ENCODE results near the gene ADH1A.

The ADH1A gene

DNA sequence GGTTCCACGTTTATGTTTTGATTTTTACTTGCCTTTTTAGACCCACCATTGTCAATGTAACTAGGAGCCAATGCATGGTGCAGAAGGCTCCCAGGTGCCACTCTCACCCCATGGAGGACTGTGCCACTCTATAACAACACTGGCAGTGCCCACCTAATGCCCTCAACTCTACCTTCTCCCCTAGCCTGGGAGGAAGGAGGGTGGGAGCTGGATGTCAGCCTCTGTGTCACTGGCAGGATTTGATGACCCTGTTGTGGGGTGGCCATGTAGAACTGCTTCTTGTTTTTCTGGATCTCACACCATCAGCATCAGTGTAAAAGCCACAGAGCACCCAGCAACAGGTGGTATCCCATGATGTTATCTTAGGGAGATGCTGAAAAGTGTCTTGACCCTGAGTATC, 44.1 kb upstream of the ADH1A start:
- H3K36me3 ChIP-seq (ENCODE audit: insufficient read depth, low read length) = no peaks in the 10 kb centered on the region
- no peaks in the 10 kb centered on the region for H3K9me3 ChIP-seq (ENCODE audit: insufficient read depth, low read length, severe bottlenecking)
- H3K4me3 ChIP-seq (ENCODE audit: low read depth in 1 of 2, low read length in 2 of 2) = no peak overlapping the region
- H4K20me1 ChIP-seq (ENCODE audit: insufficient read depth, low read length) = no peaks in the 10 kb centered on the region
- no peak overlapping the region for H3K9ac ChIP-seq (ENCODE audit: low read depth, low read length)
- H3K27me3 ChIP-seq (ENCODE audit: insufficient read depth, low read length, poor library complexity) = no peaks in the 10 kb centered on the region
- H2AFZ ChIP-seq (ENCODE audit: low read depth, low read length) = no peak overlapping the region
- no peak for ATAC-seq (ENCODE audit: insufficient read depth, low read depth)
- DNase-seq = no peak
- no peaks in the 10 kb centered on the region for H3K4me1 ChIP-seq (ENCODE audit: insufficient read depth, low read length)
- no peak overlapping the region for H3K4me2 ChIP-seq (ENCODE audit: insufficient read depth, low read length)
- H3K79me2 ChIP-seq (ENCODE audit: insufficient read depth, low read length) = no peaks in the 10 kb centered on the region
- no peak overlapping the region for H3K27ac ChIP-seq (ENCODE audit: low read length)
- no peak for TF ChIP-seq EZH2 (IDR thresholded peaks at IDR 0.05; ENCODE audit: borderline replicate concordance, low read depth, low read length, severe bottlenecking)
- TF ChIP-seq, protein P1, sequence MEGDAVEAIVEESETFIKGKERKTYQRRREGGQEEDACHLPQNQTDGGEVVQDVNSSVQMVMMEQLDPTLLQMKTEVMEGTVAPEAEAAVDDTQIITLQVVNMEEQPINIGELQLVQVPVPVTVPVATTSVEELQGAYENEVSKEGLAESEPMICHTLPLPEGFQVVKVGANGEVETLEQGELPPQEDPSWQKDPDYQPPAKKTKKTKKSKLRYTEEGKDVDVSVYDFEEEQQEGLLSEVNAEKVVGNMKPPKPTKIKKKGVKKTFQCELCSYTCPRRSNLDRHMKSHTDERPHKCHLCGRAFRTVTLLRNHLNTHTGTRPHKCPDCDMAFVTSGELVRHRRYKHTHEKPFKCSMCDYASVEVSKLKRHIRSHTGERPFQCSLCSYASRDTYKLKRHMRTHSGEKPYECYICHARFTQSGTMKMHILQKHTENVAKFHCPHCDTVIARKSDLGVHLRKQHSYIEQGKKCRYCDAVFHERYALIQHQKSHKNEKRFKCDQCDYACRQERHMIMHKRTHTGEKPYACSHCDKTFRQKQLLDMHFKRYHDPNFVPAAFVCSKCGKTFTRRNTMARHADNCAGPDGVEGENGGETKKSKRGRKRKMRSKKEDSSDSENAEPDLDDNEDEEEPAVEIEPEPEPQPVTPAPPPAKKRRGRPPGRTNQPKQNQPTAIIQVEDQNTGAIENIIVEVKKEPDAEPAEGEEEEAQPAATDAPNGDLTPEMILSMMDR (IDR thresholded peaks at IDR 0.05; ENCODE audit: borderline replicate concordance, extremely low read depth, low read length, poor library complexity, severe bottlenecking) = no peak

DNA sequence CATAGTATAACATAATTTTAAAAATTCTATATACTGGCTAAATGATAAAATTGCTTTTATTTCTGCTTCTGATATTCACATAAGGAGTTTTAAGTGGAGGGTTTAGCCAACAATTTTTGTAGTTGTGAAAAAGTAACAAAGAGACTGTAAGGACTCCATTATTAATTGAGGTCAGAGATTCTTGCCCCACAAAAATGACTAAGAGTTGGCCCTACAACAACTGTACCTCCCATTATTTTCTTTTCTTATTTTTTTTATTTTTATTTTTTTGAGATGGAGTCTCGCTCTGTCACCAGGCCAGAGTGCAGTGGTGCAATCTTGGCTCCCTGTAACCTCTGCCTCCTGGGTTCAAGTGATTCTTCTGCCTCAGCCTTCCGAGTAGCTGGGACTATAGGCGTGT, 39.9 kb upstream of the ADH1A start:
- TF ChIP-seq, protein P1 (IDR thresholded peaks at IDR 0.05; ENCODE audit: borderline replicate concordance, extremely low read depth, low read length, poor library complexity, severe bottlenecking) = no peak
- TF ChIP-seq EZH2 (IDR thresholded peaks at IDR 0.05; ENCODE audit: borderline replicate concordance, low read depth, low read length, severe bottlenecking) = no peak
- no peaks in the 10 kb centered on the region for H3K9me3 ChIP-seq (ENCODE audit: insufficient read depth, low read length, severe bottlenecking)
- H3K4me2 ChIP-seq (ENCODE audit: insufficient read depth, low read length) = no peak overlapping the region
- no peak overlapping the region for H3K4me3 ChIP-seq (ENCODE audit: low read depth in 1 of 2, low read length in 2 of 2)
- no peaks in the 10 kb centered on the region for H4K20me1 ChIP-seq (ENCODE audit: insufficient read depth, low read length)
- no peaks in the 10 kb centered on the region for H3K27me3 ChIP-seq (ENCODE audit: insufficient read depth, low read length, poor library complexity)
- no peak overlapping the region for H2AFZ ChIP-seq (ENCODE audit: low read depth, low read length)
- no peaks in the 10 kb centered on the region for H3K79me2 ChIP-seq (ENCODE audit: insufficient read depth, low read length)
- DNase-seq (no peak), ATAC-seq (ENCODE audit: insufficient read depth, low read depth) (no peak)
- H3K27ac ChIP-seq (ENCODE audit: low read length) = no peak overlapping the region
- no peaks in the 10 kb centered on the region for H3K36me3 ChIP-seq (ENCODE audit: insufficient read depth, low read length)
- no peak overlapping the region for H3K9ac ChIP-seq (ENCODE audit: low read depth, low read length)
- H3K4me1 ChIP-seq (ENCODE audit: insufficient read depth, low read length) = no peaks in the 10 kb centered on the region

DNA sequence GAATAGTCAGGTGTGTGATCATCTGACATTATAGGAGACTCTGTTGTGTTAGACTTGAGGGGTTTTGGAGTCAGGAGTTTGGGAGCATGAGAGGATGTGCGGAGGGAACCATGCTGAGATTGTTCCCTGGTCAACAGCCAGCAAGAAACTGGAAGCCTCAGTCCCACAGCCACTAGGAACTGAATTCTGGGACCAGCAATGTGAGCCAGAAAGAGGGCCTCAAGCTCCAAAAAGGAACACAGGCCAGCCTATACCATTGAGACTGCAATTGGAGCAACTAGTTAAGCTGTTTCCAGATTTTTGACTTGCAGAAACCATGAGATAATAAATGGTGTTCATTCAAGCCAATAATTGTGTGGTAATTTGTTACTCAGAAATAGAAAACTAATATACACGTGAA, 39.1 kb upstream of the ADH1A start:
- H2AFZ ChIP-seq (ENCODE audit: low read depth, low read length) = no peak overlapping the region
- DNase-seq (no peak), ATAC-seq (ENCODE audit: insufficient read depth, low read depth) (no peak)
- H3K79me2 ChIP-seq (ENCODE audit: insufficient read depth, low read length) = no peaks in the 10 kb centered on the region
- no peaks in the 10 kb centered on the region for H3K9me3 ChIP-seq (ENCODE audit: insufficient read depth, low read length, severe bottlenecking)
- H3K27ac ChIP-seq (ENCODE audit: low read length) = no peak overlapping the region
- no peaks in the 10 kb centered on the region for H3K4me1 ChIP-seq (ENCODE audit: insufficient read depth, low read length)
- H3K9ac ChIP-seq (ENCODE audit: low read depth, low read length) = no peak overlapping the region
- H3K27me3 ChIP-seq (ENCODE audit: insufficient read depth, low read length, poor library complexity) = no peaks in the 10 kb centered on the region
- no peaks in the 10 kb centered on the region for H4K20me1 ChIP-seq (ENCODE audit: insufficient read depth, low read length)
- no peak overlapping the region for H3K4me2 ChIP-seq (ENCODE audit: insufficient read depth, low read length)
- no peak overlapping the region for H3K4me3 ChIP-seq (ENCODE audit: low read depth in 1 of 2, low read length in 2 of 2)
- TF ChIP-seq, protein P1 (IDR thresholded peaks at IDR 0.05; ENCODE audit: borderline replicate concordance, extremely low read depth, low read length, poor library complexity, severe bottlenecking) = no peak
- TF ChIP-seq EZH2 (IDR thresholded peaks at IDR 0.05; ENCODE audit: borderline replicate concordance, low read depth, low read length, severe bottlenecking) = no peak
- H3K36me3 ChIP-seq (ENCODE audit: insufficient read depth, low read length) = no peaks in the 10 kb centered on the region

DNA sequence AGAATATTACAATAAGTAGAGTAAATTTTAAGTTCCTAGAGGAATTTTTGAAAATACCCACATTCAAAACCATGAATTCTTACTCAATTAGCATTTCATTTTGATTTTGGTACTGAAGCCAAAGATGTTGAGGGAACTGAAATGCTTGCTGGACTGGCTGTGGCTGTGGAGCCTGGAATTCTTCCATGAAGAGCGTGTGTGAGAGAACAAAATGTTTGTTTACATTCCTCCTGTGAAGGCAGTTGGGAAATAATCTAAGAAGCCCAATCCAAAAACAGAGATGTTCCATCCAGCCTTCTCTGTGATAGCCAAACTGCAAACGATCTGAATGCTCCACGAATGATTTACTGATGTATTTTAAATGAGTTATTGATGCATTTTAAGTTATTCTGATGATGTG, 34.2 kb upstream of the ADH1A start:
- DNase-seq = no peak
- no peak overlapping the region for H3K4me3 ChIP-seq (ENCODE audit: low read depth in 1 of 2, low read length in 2 of 2)
- H3K9me3 ChIP-seq (ENCODE audit: insufficient read depth, low read length, severe bottlenecking) = no peaks in the 10 kb centered on the region
- no peaks in the 10 kb centered on the region for H3K79me2 ChIP-seq (ENCODE audit: insufficient read depth, low read length)
- no peaks in the 10 kb centered on the region for H3K27me3 ChIP-seq (ENCODE audit: insufficient read depth, low read length, poor library complexity)
- no peaks in the 10 kb centered on the region for H3K4me1 ChIP-seq (ENCODE audit: insufficient read depth, low read length)
- H2AFZ ChIP-seq (ENCODE audit: low read depth, low read length) = no peak overlapping the region
- H3K4me2 ChIP-seq (ENCODE audit: insufficient read depth, low read length) = no peak overlapping the region
- no peak for TF ChIP-seq EZH2 (IDR thresholded peaks at IDR 0.05; ENCODE audit: borderline replicate concordance, low read depth, low read length, severe bottlenecking)
- TF ChIP-seq, protein P1 (IDR thresholded peaks at IDR 0.05; ENCODE audit: borderline replicate concordance, extremely low read depth, low read length, poor library complexity, severe bottlenecking) = no peak
- no peaks in the 10 kb centered on the region for H3K36me3 ChIP-seq (ENCODE audit: insufficient read depth, low read length)
- no peak overlapping the region for H3K27ac ChIP-seq (ENCODE audit: low read length)
- ATAC-seq (ENCODE audit: insufficient read depth, low read depth) = no peak
- no peaks in the 10 kb centered on the region for H4K20me1 ChIP-seq (ENCODE audit: insufficient read depth, low read length)
- no peak overlapping the region for H3K9ac ChIP-seq (ENCODE audit: low read depth, low read length)

Data from DND-41 (cell line).